ENCODE data around the gene LCOR.
"Not testable (repeated sequence)": the region's sequence is repeated elsewhere in the genome, so short reads cannot be mapped to it uniquely, and the experiment has no call there.

Gene LCOR

GRCh38 chr10:96803288-96803664, 28.8 kb upstream of the LCOR start:
- DNase-seq (ENCODE audit: low read depth): no peak
- TF ChIP-seq CTCF (conservative IDR thresholded peaks at IDR 0.05; ENCODE audit: control insufficient read depth, insufficient read depth, low read depth, low read length): no peak
- no peak overlapping the region for H3K4me3 ChIP-seq (ENCODE audit: control insufficient read depth, low read depth, low read length)

GRCh38 chr10:96814264-96814663, 17.8 kb upstream of the LCOR start:
- DNase-seq (ENCODE audit: low read depth): peak; percentile 85
- no peak for TF ChIP-seq CTCF (conservative IDR thresholded peaks at IDR 0.05; ENCODE audit: control insufficient read depth, insufficient read depth, low read depth, low read length)

GRCh38 chr10:96818971-96819370, 13.1 kb upstream of the LCOR start:
- H3K4me3 ChIP-seq (ENCODE audit: control insufficient read depth, low read depth, low read length); DNase-seq (ENCODE audit: low read depth): not testable (repeated sequence)

More at GRCh38 chr10:96814264-96814663, 17.8 kb upstream of the LCOR start:
- no peak overlapping the region for H3K4me3 ChIP-seq (ENCODE audit: control insufficient read depth, low read depth, low read length)

- no peak for TF ChIP-seq CTCF (conservative IDR thresholded peaks at IDR 0.05; ENCODE audit: control insufficient read depth, insufficient read depth, low read depth, low read length)
- no peak for DNase-seq (ENCODE audit: low read depth)
- H3K4me3 ChIP-seq (ENCODE audit: control insufficient read depth, low read depth, low read length): no peak overlapping the region
Measured at GRCh38 chr10:96820765-96821164, 11.3 kb upstream of the LCOR start.

GRCh38 chr10:96826438-96826837, 5.7 kb upstream of the LCOR start:
- no peak for TF ChIP-seq CTCF (conservative IDR thresholded peaks at IDR 0.05; ENCODE audit: control insufficient read depth, insufficient read depth, low read depth, low read length)
- no peak for DNase-seq (ENCODE audit: low read depth)
- no peak overlapping the region for H3K4me3 ChIP-seq (ENCODE audit: control insufficient read depth, low read depth, low read length)

- DNase-seq (ENCODE audit: low read depth): no peak
- no peak overlapping the region for H3K4me3 ChIP-seq (ENCODE audit: control insufficient read depth, low read depth, low read length)
- TF ChIP-seq CTCF (conservative IDR thresholded peaks at IDR 0.05; ENCODE audit: control insufficient read depth, insufficient read depth, low read depth, low read length): no peak
Measured at GRCh38 chr10:96828609-96829008, 3.5 kb upstream of the LCOR start.

GRCh38 chr10:96829029-96829773, 2.9 kb upstream of the LCOR start:
- H3K4me3 ChIP-seq (ENCODE audit: control insufficient read depth, low read depth, low read length): no peak overlapping the region
- no peak for TF ChIP-seq CTCF (conservative IDR thresholded peaks at IDR 0.05; ENCODE audit: control insufficient read depth, insufficient read depth, low read depth, low read length)
- no peak for DNase-seq (ENCODE audit: low read depth)

Data from fibroblast of mammary gland (primary cell).